Embryonic facial prominence (tissue), 1 donor: Measurements from ENCODE around the gene CHST9.
A peak's percentile ranks its signal among the peaks of the same experiment; 100 is the strongest.
"Not testable (repeated sequence)": the region's sequence is repeated elsewhere in the genome, so short reads cannot be mapped to it uniquely, and the experiment has no call there.

Source experiments
- DNase-seq: peaks from one replicate; pipeline ENCODE4 v3.0.0-alpha.2; 2016; ENCODE audit errors: extremely low spot score

The CHST9 gene

GRCh38 chr18:26930630-26931029 is 254.5 kb downstream of the CHST9 start:
- no peak for DNase-seq

- DNase-seq, result no peak
These were observed 256.3 kb downstream of the CHST9 start for GRCh38 chr18:26928670-26929313.

GRCh38 chr18:26927822-26928221 is 257.3 kb downstream of the CHST9 start:
- not testable (repeated sequence) for DNase-seq

- DNase-seq, result no peak
These were observed 258.9 kb downstream of the CHST9 start for GRCh38 chr18:26926066-26926675.

- DNase-seq, result no peak
These were observed 259.8 kb downstream of the CHST9 start for GRCh38 chr18:26925313-26925712.

- DNase-seq, result no peak
These were observed 262.8 kb downstream of the CHST9 start for GRCh38 chr18:26922313-26922712.

GRCh38 chr18:26920644-26921043 is 264.5 kb downstream of the CHST9 start:
- DNase-seq, result no peak

- DNase-seq, result no peak
These were observed 265.5 kb downstream of the CHST9 start for GRCh38 chr18:26919627-26920026.

- DNase-seq, result no peak
These were observed 265.9 kb downstream of the CHST9 start for GRCh38 chr18:26919201-26919600.

- no peak for DNase-seq
These were observed 273.3 kb downstream of the CHST9 start for GRCh38 chr18:26911840-26912239.

- DNase-seq, result no peak
These were observed 275.4 kb downstream of the CHST9 start for GRCh38 chr18:26909599-26910290.

- no peak for DNase-seq
These were observed 276.2 kb downstream of the CHST9 start for GRCh38 chr18:26908906-26909305.

- no peak for DNase-seq
These were observed 282.8 kb downstream of the CHST9 start for GRCh38 chr18:26902291-26902690.

- no peak for DNase-seq
These were observed 284.1 kb downstream of the CHST9 start for GRCh38 chr18:26901020-26901419.

GRCh38 chr18:26894426-26894825 is 290.7 kb downstream of the CHST9 start:
- no peak for DNase-seq

- DNase-seq, result no peak
These were observed 291.1 kb downstream of the CHST9 start for GRCh38 chr18:26893996-26894395.

- DNase-seq, result no peak
These were observed 296.8 kb downstream of the CHST9 start for GRCh38 chr18:26888259-26888658.

GRCh38 chr18:26875040-26875654 is 310.0 kb downstream of the CHST9 start:
- DNase-seq, result no peak

- no peak for DNase-seq
These were observed 310.8 kb downstream of the CHST9 start for GRCh38 chr18:26874283-26874682.

- DNase-seq, result no peak
These were observed 315.5 kb downstream of the CHST9 start for GRCh38 chr18:26869640-26870039.

- peak; percentile 35 for DNase-seq
These were observed 316.0 kb downstream of the CHST9 start for GRCh38 chr18:26868968-26869586.

- DNase-seq, result no peak
These were observed 317.6 kb downstream of the CHST9 start for GRCh38 chr18:26867471-26867870.
